ENCODE data around the gene CNBP. TPM values are rescaled to one million over a fixed set of nuclear protein-coding genes. Genes with fewer than 3 reads are reported as not detected.

CNBP gene
- total and polyA plus RNA-seq, 2 of the 13 experiments (the other 11 are each of a cell fraction or from before 2014, with no cell fraction given) = 282 to 354 TPM

DNA sequence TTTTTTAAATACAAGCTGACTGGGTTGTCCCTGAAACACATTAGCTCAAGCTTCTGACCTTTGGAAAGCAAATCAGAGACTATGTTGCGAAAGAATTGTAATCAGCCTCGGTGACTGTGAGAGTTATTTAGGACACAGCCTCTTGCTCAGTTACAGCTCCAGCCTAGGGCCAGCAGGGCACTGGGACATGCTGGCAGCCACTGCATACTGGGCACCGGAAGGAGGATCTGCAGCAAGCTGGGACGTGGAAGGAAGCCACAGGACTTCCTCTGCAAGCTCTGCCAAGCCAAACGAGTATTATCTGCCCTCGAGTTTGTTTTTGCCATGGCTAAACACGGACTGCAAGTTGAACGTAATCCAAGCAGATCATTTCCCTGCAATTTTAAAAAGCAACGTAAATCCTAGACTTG is 41.3 kb upstream of the CNBP start (continued):
- TF ChIP-seq ZNF296 (CRISPR knock-in tag; conservative IDR thresholded peaks at IDR 0.05) = no peak
- TF ChIP-seq CBX2 (IDR thresholded peaks at IDR 0.05; ENCODE audit: low read depth, low read length) = no peak
- no peak for TF ChIP-seq CBX2 (CRISPR knock-in tag; IDR thresholded peaks at IDR 0.05; ENCODE audit: low read depth)
- no peak for TF ChIP-seq MTF2 (CRISPR knock-in tag; IDR thresholded peaks at IDR 0.05; ENCODE audit: borderline replicate concordance)
- no peak for TF ChIP-seq ZNF232 (CRISPR knock-in tag; IDR thresholded peaks at IDR 0.05; ENCODE audit: borderline replicate concordance)
- 0 out of 2 replicates have a peak, but pooled peaks have one; percentile 39 for TF ChIP-seq KLF9 (CRISPR knock-in tag; IDR thresholded peaks at IDR 0.05; ENCODE audit: low read depth)
- no peak for TF ChIP-seq SNAI1 (CRISPR knock-in tag; IDR thresholded peaks at IDR 0.05; ENCODE audit: borderline replicate concordance)
- TF ChIP-seq, protein P1, sequence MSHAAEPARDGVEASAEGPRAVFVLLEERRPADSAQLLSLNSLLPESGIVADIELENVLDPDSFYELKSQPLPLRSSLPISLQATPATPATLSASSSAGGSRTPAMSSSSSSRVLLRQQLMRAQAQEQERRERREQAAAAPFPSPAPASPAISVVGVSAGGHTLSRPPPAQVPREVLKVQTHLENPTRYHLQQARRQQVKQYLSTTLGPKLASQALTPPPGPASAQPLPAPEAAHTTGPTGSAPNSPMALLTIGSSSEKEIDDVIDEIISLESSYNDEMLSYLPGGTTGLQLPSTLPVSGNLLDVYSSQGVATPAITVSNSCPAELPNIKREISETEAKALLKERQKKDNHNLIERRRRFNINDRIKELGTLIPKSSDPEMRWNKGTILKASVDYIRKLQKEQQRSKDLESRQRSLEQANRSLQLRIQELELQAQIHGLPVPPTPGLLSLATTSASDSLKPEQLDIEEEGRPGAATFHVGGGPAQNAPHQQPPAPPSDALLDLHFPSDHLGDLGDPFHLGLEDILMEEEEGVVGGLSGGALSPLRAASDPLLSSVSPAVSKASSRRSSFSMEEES (CRISPR knock-in tag; IDR thresholded peaks at IDR 0.05) = no peak
- TF ChIP-seq, protein P2, sequence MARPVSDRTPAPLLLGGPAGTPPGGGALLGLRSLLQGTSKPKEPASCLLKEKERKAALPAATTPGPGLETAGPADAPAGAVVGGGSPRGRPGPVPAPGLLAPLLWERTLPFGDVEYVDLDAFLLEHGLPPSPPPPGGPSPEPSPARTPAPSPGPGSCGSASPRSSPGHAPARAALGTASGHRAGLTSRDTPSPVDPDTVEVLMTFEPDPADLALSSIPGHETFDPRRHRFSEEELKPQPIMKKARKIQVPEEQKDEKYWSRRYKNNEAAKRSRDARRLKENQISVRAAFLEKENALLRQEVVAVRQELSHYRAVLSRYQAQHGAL (CRISPR knock-in tag; IDR thresholded peaks at IDR 0.05; ENCODE audit: not compliant biosample characterization) = no peak
- no peak for TF ChIP-seq MZF1 (CRISPR knock-in tag; IDR thresholded peaks at IDR 0.05; ENCODE audit: borderline replicate concordance)
- TF ChIP-seq, protein P3, sequence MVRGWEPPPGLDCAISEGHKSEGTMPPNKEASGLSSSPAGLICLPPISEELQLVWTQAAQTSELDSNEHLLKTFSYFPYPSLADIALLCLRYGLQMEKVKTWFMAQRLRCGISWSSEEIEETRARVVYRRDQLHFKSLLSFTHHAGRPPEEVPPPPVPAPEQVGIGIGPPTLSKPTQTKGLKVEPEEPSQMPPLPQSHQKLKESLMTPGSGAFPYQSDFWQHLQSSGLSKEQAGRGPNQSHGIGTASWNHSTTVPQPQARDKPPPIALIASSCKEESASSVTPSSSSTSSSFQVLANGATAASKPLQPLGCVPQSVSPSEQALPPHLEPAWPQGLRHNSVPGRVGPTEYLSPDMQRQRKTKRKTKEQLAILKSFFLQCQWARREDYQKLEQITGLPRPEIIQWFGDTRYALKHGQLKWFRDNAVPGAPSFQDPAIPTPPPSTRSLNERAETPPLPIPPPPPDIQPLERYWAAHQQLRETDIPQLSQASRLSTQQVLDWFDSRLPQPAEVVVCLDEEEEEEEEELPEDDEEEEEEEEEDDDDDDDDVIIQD (CRISPR knock-in tag; IDR thresholded peaks at IDR 0.05; ENCODE audit: low read depth) = no peak
- no peak; the same call in 1 of the 2 replicates for TF ChIP-seq ZNF878 (CRISPR knock-in tag; IDR thresholded peaks at IDR 0.05)
- TF ChIP-seq SOX6 (IDR thresholded peaks at IDR 0.05) = no peak
- TF ChIP-seq SOX6 (CRISPR knock-in tag; IDR thresholded peaks at IDR 0.05) = peak; percentile 50
- TF ChIP-seq ZNF350 (CRISPR knock-in tag; IDR thresholded peaks at IDR 0.05; ENCODE audit: borderline replicate concordance, low read depth) = peak; percentile 55; the same call in 1 of the 2 replicates
- TF ChIP-seq MTA3 (CRISPR knock-in tag; IDR thresholded peaks at IDR 0.05) = no peak
- TF ChIP-seq SATB2 (CRISPR knock-in tag; IDR thresholded peaks at IDR 0.05) = no peak
- no peak for TF ChIP-seq ZNF10 (CRISPR knock-in tag; IDR thresholded peaks at IDR 0.05; ENCODE audit: borderline replicate concordance, low read depth)
- no peak for TF ChIP-seq ZNF3 (CRISPR knock-in tag; IDR thresholded peaks at IDR 0.05)
- no peak for TF ChIP-seq ATF7-NPFF (CRISPR knock-in tag; IDR thresholded peaks at IDR 0.05; ENCODE audit: low read depth)
- no peak for TF ChIP-seq ZNF382 (CRISPR knock-in tag; IDR thresholded peaks at IDR 0.05; ENCODE audit: borderline replicate concordance)
- TF ChIP-seq, protein P4, sequence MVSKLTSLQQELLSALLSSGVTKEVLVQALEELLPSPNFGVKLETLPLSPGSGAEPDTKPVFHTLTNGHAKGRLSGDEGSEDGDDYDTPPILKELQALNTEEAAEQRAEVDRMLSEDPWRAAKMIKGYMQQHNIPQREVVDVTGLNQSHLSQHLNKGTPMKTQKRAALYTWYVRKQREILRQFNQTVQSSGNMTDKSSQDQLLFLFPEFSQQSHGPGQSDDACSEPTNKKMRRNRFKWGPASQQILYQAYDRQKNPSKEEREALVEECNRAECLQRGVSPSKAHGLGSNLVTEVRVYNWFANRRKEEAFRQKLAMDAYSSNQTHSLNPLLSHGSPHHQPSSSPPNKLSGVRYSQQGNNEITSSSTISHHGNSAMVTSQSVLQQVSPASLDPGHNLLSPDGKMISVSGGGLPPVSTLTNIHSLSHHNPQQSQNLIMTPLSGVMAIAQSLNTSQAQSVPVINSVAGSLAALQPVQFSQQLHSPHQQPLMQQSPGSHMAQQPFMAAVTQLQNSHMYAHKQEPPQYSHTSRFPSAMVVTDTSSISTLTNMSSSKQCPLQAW (CRISPR knock-in tag; IDR thresholded peaks at IDR 0.05) = no peak
- no peak for TF ChIP-seq ZFY (CRISPR knock-in tag; IDR thresholded peaks at IDR 0.05)

All from HepG2 (cell line).